HK-2 (cell line): Measurements from ENCODE around the gene ACKR2.
"Not testable (repeated sequence)": the region's sequence is repeated elsewhere in the genome, so short reads cannot be mapped to it uniquely, and the experiment has no call there.

Experiments used
- DNase-seq: peaks from one replicate; pipeline ENCODE4 v3.0.0-alpha.2; 2018; ENCODE audit not compliant: unreplicated experiment

ACKR2 gene

DNA sequence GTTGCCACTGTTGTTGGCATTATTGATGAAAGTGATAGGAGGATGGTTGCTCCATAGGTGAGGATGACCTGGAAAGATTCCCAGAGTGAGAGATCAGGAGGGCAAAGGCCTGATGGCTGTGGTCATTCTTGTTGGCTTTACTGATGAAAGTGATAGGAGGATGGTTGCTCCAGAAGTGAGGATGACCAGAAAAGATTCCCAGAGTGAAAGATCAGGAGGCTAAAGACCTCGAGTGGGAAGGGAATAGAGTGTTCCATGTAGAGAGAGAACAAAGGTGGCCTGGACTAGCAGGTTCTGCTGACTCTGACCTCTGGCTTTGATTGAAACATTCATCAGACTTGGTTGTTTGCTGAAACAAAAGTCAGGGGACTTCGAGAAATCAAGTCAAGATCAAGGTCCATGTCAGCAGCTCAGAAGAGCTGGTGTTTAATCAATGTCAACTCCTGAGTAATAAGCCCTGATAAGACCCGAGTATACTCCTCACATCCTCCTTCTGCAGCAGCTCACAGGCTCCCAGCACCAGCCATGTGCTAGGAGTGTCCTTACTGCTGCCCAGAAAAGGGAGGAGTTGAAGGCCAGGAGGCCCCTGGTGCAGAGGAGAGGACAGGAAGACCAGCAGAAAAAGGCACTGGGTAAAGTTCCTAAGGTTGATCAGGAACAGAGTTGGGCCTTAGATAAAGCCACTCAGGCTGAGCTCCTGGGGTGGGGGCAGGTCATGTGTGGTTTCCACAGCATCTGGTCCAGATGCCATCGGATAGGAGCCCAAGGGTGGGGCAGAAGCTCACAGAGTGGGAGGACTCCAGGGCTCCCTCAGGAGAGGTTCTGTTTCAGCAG lies 46.5 kb downstream of the ACKR2 start:
- no peak for DNase-seq

DNA sequence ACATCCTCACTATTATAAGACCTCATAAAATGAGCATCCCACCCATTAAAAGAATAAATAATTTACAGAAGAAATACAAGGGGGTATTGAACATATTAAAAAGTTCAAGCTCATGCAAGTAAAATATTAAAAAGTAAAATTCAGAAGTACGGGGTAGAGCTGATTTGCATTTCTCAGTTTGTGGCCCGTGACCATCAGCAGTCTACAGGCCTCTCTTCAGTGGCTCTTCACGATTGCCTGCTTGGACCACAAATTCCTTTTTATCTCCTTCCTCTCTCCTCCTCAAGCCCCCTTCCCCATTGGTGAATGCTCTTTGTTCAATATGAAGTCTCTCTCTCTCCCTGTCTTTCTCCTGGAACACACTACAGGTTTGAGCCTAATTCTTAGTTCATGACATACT lies 47.3 kb downstream of the ACKR2 start:
- DNase-seq, result no peak

DNA sequence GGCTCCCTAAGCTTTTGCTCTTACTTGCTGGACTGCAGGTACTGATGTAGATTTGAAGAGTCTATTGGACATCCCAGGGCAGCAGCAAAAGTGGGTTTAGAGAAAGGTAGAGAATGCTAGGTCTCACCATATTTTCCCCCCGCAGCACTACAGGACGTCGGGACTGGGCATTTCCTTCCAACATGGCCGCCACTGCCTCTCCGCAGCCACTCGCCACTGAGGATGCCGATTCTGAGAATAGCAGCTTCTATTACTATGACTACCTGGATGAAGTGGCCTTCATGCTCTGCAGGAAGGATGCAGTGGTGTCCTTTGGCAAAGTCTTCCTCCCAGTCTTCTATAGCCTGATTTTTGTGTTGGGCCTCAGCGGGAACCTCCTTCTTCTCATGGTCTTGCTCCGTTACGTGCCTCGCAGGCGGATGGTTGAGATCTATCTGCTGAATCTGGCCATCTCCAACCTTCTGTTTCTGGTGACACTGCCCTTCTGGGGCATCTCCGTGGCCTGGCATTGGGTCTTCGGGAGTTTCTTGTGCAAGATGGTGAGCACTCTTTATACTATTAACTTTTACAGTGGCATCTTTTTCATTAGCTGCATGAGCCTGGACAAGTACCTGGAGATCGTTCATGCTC lies 55.2 kb downstream of the ACKR2 start:
- no peak for DNase-seq

DNA sequence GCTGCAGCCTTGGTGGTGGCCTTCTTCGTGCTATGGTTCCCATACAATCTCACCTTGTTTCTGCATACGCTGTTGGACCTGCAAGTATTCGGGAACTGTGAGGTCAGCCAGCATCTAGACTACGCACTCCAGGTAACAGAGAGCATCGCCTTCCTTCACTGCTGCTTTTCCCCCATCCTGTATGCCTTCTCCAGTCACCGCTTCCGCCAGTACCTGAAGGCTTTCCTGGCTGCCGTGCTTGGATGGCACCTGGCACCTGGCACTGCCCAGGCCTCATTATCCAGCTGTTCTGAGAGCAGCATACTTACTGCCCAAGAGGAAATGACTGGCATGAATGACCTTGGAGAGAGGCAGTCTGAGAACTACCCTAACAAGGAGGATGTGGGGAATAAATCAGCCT lies 56.0 kb downstream of the ACKR2 start:
- no peak for DNase-seq

DNA sequence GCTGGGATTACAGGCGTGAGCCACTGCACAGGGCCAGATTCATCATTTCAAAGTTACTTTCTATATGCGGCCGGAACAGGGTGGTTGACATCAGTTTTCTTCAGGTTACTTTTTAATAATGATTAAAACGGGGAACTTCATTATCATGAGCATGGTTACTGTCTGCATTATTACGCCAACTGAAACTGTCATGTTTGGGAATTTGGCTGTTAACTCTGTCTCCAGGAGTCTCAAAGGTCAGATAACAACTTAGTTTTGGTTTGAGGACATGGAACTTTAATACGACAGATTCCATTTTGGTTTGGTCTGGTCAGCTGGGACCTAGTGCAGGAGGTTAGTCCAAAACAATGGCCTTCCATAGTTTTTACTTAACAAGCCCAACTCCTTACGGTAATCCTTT lies 57.9 kb downstream of the ACKR2 start:
- no peak for DNase-seq

DNA sequence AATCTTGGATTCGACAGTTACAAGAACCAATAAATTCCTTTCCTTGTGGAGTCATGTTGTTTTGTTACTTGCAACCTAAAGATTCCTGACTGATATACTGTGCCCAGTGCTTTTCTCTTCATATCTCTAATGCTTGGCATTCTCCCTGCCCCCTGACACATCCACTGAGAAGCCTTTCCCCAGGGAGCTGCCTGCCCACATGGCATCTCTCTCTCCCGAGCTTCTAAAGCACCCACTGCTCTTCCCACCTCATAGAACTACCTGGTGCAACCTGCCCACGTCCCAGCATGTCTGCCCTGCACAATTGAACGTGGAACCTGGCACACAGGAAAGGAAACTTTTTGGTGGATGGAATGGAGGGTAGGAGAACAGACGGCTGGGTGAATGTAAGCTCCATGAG lies 59.6 kb downstream of the ACKR2 start:
- no peak for DNase-seq

DNA sequence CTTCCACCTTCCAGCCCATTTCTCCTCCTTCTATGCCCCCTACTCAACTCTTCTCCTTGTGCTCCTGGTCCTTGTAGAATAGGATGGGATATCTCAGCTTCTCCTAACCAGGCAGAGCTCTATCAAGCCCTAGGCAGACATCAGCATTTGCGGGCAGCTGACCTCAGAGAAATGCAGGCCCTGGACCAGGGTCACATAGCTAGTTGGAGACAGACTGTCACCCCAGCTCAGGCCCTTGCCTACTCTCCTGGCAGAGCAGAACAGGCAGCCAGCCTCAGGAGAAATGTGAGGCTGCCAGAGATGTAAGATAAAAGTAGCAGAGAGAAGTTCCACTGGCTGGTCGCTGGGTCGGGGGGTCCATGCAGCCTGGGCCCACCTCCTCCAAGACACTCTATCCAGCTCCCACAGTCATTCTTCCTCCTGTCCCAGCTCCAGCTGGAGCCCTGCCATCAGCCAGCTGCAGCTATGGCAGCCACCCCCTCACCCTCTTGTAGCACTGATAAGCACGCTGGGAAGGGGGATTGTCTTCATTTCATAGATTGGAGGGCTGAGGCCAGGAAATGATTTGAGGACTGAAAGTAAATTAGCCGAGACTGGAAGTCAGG lies 62.4 kb downstream of the ACKR2 start:
- DNase-seq, result no peak

DNA sequence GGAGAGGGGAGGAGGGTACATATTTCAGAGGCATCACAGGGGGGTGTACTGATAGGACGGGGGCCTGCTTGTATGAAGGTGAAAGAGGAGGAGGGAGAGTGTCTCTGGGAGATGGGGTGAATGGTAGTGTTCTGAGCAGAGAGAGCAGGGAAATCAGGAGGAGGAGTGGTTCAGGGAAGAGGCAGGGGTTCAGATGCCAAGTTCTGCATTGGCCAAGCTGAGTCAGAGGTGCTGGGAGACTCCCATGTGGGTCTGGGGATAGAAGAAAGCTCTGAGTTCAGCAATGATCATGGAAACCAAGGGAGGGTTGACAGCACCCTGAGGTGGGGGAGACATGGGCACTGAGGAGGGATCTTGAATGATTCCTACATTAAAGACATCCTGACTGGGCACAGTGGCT lies 63.5 kb downstream of the ACKR2 start:
- no peak for DNase-seq

DNA sequence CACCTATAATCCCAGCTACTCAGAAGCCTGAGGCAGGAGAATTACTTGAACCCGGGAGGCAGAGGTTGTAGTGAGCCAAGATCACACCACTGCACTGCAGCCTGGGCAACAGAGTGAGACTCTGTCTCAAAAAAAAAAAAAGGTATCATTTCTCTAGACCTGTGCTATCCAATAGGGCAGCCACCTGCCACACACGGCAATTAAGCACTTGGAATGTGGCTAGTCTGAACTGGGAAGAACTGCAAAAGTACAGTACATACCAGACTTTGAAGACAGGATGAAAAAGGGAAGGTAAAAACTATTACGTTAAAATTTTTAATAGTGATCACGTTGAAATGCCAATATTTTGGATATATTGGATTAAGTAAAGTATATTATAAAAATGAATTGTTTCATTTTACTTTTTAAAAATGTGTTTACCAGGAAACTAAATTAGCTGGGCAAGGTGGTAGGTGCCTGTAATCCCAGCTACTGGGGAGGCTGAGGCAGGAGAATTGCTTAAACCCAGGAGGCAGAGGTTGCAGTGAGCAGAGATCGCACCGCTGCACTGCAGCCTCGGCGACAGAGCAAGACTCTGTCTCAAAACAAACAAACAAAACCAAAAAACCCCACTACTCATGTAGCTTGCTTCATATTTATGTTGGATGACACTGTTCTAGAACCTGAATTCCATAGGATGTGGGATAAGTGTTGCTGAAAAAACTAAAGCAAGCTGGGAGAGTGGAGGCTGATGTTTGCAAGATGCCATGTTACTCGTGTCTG lies 64.2 kb downstream of the ACKR2 start:
- DNase-seq, result no peak

DNA sequence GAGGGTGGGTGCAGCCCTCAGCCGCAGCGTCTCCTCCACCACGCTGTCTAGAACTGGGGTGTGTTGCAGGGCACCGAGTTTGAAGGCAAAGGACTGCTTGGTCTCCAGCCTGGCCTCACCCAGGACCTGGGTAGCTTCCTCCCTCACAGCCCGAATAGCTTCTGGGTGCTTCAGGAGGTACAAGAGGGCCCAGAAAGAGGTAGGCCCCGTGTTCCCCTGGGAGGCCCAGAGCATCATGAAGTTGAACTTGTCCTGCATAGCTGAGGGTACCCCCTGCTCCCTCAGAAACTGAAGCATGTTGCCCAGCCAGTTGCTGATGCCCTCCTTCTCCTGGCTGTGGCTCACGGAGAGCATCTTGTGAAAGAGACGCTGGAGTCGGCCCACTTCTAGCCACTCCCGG lies 65.5 kb downstream of the ACKR2 start:
- DNase-seq, result no peak

DNA sequence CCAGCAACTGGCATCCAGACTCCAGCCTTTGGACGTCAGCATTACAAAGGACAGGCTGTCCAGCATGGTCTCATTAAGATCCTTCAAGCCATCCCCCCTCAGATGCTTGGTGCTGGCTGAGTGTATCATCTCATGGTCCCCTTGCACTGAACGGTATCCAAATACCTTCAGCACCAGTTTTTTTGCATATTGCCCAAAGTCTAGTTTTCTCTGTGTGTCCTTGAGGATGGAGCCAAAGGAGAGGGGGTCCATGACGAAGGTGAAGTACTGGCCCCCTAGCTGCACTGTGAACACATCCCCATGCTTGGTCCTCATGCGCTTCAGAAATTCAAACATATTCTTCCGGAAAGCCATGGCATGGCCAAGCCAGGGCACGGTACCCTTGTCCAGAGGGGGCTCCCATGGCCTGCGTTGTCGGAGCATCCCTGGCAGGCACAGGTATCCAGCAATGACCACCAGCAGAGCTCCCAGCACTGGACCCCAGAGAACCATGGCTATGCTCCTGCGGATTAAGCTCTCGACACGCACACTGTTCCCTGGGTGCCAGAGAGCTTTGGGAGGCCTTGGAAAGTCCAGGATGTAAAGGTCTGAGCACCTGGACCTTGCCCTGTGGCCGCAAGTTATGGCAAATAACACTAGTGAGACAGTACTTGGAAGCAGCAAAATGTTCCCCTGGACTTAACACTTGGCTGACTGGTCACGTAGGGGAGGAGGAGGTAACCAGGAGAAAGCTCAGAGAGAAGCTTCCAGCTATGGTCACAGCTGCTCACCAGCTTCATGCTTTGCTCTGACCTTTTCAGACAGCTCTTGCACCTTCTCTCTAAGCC lies 66.3 kb downstream of the ACKR2 start, which contains the start of gene CYP8B1:
TSS of gene CYP8B1 (minus strand) at position 555 of the 827 bp plus-strand sequence. CDS start at position 492, 63 bp downstream.
- no peak for DNase-seq

DNA sequence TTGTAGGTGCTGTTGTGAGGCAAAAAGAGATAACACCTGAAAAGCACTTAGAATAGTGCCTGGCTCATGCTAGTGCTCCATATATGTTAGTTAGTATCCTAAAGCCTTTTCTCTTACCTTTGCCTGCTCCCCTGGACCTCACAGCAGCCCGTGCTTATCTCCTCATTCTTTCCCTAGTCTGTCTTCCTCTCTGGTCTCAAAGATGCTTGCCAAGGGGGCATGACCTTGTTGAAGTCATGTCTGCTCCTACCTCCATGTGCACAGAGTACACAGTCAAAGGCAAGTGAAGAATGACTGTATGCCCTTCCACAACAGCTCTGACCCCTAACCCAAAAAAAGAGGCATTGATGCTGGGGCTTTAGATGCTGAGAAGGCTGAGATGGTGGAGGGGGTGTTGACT lies 67.2 kb downstream of the ACKR2 start:
- no peak for DNase-seq

DNA sequence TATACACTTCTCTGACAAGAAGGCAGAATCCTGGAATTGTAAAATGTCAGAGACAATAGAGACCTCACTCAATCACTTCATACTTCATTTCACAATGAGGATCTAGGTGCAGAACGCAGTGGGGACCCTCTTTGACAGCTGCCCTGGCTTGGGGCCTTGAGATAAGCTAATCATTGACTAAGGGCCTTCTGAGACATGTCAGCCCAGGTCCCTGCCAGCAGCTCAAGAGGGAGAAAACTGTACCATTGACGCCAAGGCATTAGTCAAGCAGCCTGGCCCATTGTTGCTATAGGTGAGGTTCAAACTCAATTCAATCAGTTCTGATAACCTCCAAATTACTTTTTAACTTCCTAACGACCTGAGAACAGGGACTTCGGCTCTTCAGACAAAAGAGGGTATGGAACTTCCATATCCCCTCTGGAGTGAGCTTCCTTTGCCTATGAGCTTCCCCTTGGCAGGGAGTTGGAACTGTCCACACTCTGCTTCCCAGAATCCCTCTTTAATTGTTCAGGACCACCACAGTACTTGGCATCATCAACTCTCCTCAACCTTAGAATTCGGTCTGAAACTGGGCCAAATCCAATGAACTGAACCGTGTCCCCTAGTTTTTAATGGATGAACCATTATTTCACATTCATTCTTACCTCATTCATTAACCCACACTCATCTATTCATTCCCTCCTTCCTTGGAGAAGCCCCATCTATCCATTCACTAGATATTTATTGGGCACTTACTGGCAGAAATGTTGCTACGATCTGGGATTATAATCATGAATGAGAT lies 67.9 kb downstream of the ACKR2 start:
- no peak for DNase-seq

DNA sequence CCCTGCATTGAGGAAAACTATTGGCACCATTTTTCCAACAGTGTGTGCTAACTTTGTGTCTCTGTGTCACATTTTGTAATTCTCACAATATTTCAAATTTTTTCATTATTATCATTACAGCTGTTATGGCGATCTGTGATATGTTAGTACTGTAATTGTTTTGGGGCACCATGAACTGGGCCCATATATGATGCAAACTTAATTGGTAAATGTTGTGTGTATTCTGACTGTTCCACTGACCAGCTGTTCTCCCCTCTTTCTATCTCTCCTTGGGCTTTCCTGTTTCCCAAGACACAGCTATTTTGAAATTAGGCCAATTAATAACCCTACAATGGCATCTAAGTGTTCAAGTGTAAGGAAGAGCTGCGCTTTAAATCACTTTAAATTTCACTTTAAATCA lies 68.6 kb downstream of the ACKR2 start:
- no peak for DNase-seq

DNA sequence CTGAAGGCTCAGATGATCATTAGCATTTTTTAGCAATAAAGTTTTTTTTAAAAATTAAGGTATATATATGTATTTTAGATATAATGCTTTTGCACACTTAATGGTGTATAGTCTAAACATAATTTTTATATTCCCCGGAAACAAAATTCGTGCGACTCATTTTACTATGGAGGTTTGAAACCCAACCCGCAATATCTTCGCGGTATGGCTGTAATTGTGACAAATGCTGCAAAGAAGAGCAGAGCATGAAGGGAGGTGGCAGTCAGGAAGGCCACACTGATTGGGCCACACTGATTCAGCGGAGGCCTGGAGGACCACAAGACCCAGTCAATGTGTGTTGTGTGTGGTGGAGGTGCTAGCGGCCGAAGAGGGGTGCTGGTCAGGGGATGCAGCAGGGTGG lies 70.9 kb downstream of the ACKR2 start:
- DNase-seq, result no peak

DNA sequence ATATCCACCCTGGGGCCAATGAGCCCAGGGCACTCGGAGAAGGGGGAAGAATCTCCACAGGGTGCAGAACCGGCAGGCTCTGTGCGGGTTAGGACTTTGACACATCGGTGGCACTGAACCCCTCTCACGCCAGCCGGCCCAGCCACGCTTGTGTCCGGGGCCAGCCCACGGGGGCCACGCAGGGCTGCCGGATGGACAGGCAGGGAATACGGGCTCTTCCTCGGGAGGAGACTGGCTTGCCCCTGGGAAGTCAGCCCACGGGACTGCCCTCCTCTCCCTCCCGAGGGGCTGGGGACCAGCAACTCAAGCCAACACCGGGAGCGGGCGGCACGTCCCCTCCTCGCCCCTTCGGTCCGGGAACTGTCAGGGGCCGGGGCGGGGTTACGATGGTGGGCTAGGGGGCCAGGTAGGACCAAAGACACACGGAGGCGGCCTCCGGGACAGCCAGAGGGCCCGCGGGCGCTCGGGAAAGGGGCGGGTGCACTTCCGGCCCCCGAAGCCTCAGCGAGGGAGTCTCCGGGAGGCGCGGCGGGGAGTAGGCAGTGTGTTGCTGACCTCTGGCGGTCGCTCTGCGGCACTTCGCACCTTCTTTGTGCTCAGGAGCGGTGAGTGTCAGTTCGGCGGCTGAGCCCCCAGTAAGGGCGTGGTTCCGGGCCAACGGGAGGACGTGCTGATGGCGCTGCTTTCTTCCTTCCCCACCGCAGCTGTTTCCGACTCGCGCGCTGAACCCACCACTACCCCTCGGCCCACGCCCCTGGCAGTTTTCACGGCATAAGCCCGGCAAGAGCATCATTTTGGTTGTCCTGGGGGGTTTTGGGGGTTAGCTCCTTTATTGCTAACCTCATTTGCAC lies 71.6 kb downstream of the ACKR2 start:
- peak; percentile 74 for DNase-seq

DNA sequence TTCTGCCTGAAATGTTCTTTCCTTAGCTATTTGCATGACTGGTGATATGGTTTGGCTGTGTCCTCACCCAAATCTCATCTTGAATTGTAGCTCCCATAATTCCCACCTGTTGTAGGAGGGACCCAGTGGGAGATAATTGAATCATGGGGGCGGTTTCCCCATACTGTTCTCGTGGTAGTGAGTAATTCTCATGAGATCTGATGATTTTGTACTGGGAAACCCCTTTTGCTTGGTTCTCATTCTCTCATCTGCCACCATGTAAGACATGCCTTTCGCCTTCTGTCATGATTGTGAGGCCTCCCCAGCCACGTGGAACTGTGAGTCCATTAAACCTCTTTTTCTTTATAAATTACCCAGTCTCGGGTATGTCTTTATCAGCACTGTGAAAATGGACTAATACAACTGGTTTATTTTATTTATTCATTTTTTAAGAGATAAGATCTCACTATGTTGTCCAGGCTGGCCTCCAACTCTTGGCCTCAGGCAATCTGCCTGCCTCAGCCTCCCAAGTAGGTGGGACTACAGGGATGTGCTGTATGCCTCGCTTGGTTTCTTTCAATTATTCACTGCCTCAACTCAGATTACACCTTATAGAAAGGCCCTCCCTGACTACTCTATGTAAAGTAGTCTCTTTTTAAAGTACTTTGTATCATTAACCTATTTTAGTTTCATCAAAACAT lies 74.1 kb downstream of the ACKR2 start:
- not testable (repeated sequence) for DNase-seq

DNA sequence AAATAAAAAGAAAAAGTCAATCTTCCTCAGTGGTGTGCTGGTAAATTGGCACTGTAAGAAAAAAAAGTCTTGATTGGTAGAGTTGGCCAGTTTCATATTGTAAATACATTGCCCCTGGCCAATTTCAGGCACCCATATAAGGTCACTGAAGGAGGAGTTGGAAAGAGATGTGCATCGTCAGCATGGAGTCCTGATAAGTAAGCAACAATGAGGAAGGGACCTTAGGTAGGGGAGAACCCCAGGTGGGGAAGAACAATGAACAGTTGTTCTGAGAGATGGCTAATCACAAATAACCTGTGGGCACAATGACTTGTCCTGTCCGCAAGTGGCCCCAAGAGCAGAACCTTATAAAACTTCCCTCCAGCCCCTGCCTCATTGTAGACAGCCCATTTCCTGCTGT lies 75.1 kb downstream of the ACKR2 start:
- no peak for DNase-seq

DNA sequence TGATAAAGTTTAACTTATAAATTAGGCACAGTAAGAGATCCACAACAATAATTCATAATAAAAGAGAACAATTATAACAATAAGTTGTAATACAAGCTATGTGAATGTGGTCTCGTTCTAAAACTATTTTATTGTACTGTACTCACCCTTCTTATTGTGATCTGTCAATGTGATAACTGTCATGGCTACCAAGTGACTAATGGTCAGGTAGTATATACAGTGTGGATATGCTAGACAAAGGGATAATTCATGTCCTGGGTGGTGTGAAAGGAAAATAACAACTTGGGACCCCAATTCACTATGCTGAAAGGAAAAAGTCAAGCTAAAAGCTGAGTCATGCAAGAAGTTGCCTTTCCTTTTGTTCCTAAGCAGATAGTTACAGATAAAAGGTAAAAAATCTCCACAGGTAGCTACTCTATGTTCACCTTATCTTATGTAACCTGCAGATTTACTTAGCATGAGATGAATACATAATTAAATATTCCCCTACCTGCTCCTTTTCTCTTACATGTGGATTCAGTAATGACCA lies 77.1 kb downstream of the ACKR2 start:
- no peak for DNase-seq
